ENCODE measurements around the gene TMEM14C. TPM values are rescaled to one million over a fixed set of nuclear protein-coding genes. Genes with fewer than 3 reads are reported as not detected.

Gene TMEM14C
- total and polyA plus RNA-seq, 4 donors: 52.8 to 173 (median 78.3) TPM

DNA sequence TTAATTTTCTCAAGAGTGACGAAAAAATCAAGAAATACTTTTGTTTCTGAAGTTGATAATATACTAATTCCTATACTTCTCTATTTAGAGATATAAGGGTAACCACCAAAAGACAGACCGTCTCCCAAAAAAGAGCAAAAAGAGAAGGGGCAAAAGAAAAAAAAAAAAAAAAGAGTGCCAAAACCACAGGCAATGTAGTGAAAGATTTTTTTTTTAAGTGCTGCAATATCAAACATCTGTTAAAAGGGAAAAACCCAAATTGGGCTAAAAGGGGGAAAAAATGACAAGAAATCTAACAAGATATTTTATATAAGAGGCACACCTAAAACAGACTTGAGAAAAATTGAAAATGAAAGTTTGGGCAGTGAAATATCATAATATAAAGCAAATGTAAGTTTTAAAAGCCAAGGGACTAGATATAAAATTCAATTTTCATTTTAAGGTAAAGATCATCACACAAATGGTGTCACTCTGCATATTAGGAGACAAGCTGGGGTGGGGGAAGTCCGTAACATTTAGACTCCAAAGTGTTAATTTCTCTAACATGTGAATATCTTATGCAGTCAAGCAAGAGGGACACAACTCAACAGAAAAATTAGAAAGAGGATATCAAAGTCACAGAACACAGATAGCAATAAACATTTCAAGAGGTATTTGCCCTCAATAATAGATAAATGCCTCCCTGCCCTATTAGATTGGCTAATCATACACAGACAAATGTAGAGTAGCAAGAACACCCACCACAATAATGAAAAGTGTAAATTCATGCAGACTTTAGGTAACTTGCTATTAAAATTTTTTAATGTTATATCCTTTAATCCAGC is 37.6 kb upstream of the TMEM14C start:
- Histone ChIP-seq H3K4me3 (no peak overlapping the region), H3K36me3 (ENCODE audit: control insufficient read depth in 4 of 4, insufficient read depth in 4 of 4, low read length in 4 of 4) (no peaks in the 10 kb centered on the region), H3K4me1 (ENCODE audit: control insufficient read depth in 5 of 5, insufficient read depth in 5 of 5, low read length in 5 of 5) (peaks cover 0 to 10% (median 0%) of the 10 kb centered on the region in 5 donors), H3K27ac (ENCODE audit: low read depth in 1 of 2, low read length in 1 of 2) (no peak overlapping the region), H3K9me3 (ENCODE audit: control insufficient read depth in 4 of 4, insufficient read depth in 3 of 4, low read length in 3 of 4) (no peaks in the 10 kb centered on the region), H3K9ac (ENCODE audit: insufficient read depth in 1 of 2, low read length in 2 of 2) (no peak overlapping the region), H3K27me3 (ENCODE audit: control insufficient read depth in 3 of 3, insufficient read depth in 3 of 3, low read length in 2 of 3) (no peaks in the 10 kb centered on the region)
- TF ChIP-seq, protein P1, sequence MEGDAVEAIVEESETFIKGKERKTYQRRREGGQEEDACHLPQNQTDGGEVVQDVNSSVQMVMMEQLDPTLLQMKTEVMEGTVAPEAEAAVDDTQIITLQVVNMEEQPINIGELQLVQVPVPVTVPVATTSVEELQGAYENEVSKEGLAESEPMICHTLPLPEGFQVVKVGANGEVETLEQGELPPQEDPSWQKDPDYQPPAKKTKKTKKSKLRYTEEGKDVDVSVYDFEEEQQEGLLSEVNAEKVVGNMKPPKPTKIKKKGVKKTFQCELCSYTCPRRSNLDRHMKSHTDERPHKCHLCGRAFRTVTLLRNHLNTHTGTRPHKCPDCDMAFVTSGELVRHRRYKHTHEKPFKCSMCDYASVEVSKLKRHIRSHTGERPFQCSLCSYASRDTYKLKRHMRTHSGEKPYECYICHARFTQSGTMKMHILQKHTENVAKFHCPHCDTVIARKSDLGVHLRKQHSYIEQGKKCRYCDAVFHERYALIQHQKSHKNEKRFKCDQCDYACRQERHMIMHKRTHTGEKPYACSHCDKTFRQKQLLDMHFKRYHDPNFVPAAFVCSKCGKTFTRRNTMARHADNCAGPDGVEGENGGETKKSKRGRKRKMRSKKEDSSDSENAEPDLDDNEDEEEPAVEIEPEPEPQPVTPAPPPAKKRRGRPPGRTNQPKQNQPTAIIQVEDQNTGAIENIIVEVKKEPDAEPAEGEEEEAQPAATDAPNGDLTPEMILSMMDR (IDR thresholded peaks at IDR 0.05; ENCODE audit: control extremely low read depth, extremely low read depth): no peak
- ATAC-seq (ENCODE audit: insufficient read depth, low FRiP score) (no peak), DNase-seq (no peak)
- 49 to 74% methylated on average over 3 of the region's 3 CpGs for WGBS, 2 donors

DNA sequence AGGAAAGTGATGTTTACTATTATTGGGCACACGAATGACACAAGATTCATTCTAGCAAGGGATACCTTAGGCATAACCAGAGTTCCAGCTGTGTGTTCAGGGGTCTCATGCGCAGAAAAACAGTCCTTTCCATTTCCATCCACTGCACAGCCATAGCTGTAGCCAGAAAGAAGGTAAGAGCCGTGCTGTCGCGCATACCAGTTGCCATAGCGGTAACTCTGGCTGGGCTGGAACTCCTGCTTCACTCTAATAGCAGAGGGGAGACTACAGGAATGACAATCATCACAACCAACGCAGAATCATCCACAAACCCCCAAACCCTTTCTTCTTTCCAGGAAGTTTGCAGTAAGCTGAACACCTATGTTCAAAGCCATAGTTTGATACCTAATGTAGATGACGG is 36.0 kb upstream of the TMEM14C start:
- ATAC-seq (ENCODE audit: insufficient read depth, low FRiP score): no peak
- TF ChIP-seq, protein P1 (IDR thresholded peaks at IDR 0.05; ENCODE audit: control extremely low read depth, extremely low read depth): no peak
- WGBS, 2 donors: 89 to 90% methylated on average over 8 of the region's 8 CpGs
- no peaks in the 10 kb centered on the region for H3K27me3 ChIP-seq (ENCODE audit: control insufficient read depth in 3 of 3, insufficient read depth in 3 of 3, low read length in 2 of 3)
- DNase-seq: no peak
- peaks cover 0 to 10% (median 0%) of the 10 kb centered on the region in 5 donors for H3K4me1 ChIP-seq (ENCODE audit: control insufficient read depth in 5 of 5, insufficient read depth in 5 of 5, low read length in 5 of 5)
- H3K4me3 ChIP-seq: no peak overlapping the region
- H3K36me3 ChIP-seq (ENCODE audit: control insufficient read depth in 4 of 4, insufficient read depth in 4 of 4, low read length in 4 of 4): no peaks in the 10 kb centered on the region
- H3K9me3 ChIP-seq (ENCODE audit: control insufficient read depth in 4 of 4, insufficient read depth in 3 of 4, low read length in 3 of 4): no peaks in the 10 kb centered on the region
- no peak overlapping the region for H3K9ac ChIP-seq (ENCODE audit: insufficient read depth in 1 of 2, low read length in 2 of 2)
- no peak overlapping the region for H3K27ac ChIP-seq (ENCODE audit: low read depth in 1 of 2, low read length in 1 of 2)

DNA sequence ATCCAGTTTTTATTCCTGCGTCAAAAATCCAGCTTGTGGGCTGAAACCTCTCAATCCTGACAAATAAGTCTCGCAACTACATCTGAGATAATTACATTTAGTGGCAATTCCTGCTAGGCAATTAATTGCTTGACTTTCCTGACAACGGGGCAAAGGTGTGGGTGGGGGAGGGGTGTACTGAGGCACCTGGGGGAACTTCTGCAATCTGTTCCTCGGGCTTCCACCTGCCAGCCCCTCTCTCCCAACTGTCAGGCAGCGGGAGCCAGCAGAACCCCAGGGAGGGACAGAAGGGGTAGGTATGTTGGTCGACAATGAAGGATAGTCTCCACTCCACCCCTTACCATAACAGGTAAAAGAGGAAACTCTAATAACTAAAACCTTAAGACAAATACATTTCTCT is 35.3 kb upstream of the TMEM14C start:
- Histone ChIP-seq H3K4me1 (ENCODE audit: control insufficient read depth in 5 of 5, insufficient read depth in 5 of 5, low read length in 5 of 5) (peaks cover 0 to 10% (median 0%) of the 10 kb centered on the region in 5 donors), H3K27ac (ENCODE audit: low read depth in 1 of 2, low read length in 1 of 2) (no peak overlapping the region), H3K4me3 (no peak overlapping the region), H3K9ac (ENCODE audit: insufficient read depth in 1 of 2, low read length in 2 of 2) (no peak overlapping the region), H3K36me3 (ENCODE audit: control insufficient read depth in 4 of 4, insufficient read depth in 4 of 4, low read length in 4 of 4) (no peaks in the 10 kb centered on the region), H3K9me3 (ENCODE audit: control insufficient read depth in 4 of 4, insufficient read depth in 3 of 4, low read length in 3 of 4) (no peaks in the 10 kb centered on the region), H3K27me3 (ENCODE audit: control insufficient read depth in 3 of 3, insufficient read depth in 3 of 3, low read length in 2 of 3) (no peaks in the 10 kb centered on the region)
- WGBS, 2 donors: 43 to 45% methylated on average over 6 of the region's 6 CpGs
- TF ChIP-seq, protein P1 (IDR thresholded peaks at IDR 0.05; ENCODE audit: control extremely low read depth, extremely low read depth): no peak
- DNase-seq (no peak), ATAC-seq (ENCODE audit: insufficient read depth, low FRiP score) (no peak)

All from lung (tissue), 12 donors.